Activated effector memory CD4-positive, alpha-beta T cell treated with anti-CD3 and anti-CD28 coated beads, Interleukin-2, amount 50 U/mL, for 16 hours (primary cell): ENCODE data around the gene EPS8L3.

Experiments
- DNase-seq: peaks from one replicate; pipeline ENCODE4 v3.0.0-alpha.2; 2020

Gene EPS8L3, protein sequence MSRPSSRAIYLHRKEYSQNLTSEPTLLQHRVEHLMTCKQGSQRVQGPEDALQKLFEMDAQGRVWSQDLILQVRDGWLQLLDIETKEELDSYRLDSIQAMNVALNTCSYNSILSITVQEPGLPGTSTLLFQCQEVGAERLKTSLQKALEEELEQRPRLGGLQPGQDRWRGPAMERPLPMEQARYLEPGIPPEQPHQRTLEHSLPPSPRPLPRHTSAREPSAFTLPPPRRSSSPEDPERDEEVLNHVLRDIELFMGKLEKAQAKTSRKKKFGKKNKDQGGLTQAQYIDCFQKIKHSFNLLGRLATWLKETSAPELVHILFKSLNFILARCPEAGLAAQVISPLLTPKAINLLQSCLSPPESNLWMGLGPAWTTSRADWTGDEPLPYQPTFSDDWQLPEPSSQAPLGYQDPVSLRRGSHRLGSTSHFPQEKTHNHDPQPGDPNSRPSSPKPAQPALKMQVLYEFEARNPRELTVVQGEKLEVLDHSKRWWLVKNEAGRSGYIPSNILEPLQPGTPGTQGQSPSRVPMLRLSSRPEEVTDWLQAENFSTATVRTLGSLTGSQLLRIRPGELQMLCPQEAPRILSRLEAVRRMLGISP

DNA sequence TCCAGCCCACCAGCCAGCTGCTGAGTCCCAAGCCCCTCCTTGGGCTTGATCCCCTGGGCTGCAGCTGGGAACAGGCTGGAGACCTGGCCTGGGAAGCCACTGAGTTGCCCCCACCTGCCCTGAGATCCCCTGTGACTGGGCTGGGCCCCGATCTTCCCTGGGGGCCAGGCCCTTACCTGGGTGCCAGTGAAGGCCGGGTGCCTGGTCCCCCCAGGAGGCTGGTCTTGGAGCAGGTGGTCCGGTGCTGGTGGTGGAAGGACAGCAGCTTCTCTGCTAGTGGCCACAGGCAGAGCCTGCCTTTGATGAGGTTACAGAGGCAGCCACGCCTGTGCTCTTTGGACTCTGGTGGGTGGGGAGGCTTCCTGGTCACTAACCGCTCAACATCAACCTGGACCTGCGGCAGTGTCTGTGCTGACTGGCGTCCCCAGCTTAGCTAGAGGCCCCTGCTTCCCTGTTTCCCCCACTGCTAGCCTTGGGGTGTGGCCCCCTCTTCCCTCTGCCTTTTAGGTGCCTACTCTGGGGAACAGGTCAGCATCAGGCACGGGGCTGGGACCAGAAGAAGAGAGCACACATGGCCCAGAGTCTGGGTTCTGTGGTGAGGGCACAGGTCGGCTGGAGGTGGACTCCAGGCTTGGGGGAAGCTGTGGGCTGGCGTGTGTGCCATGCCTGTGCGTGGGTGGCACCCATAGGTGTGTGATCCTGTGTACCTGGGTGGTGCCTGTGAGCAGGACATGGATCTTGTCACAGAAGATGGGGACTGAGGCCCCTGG is at the start of gene EPS8L3:
Gene EPS8L3 (minus strand): TSS at position 278 of the 770 bp plus-strand sequence. CDS start 2,174 bp downstream, outside the sequence.
- peak; percentile 55 for DNase-seq

DNA sequence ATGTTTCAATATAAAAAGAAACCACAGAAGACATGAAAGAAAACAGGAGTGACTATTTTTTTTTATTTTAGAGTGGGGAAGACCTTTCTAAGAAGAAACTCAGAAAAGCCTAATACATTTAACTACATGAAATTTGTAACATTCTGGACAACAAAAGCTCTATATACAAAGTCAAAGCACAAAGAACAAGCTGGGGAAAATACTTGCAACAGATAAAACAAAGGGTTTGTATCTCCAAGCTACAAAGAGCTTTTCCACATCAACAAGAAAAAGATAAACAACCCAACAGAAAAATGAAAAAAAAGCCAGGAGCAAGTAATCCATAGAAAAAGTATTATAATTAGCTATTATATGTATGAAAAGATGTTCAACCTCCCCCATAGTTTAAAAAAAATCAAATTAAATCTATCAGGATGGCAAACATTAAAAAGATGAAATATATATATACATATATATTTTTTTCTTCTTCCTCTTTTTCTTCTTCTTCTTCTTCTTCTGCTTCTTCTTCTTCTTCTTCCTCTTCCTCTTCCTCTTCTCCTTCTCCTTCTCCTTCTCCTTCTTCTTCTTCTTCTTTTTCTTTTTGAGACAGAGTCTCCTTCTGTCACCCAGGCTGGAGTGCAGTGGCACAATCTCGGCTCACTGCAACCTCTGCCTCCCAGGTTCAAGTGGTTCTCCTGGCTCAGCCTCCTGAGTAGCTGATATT is 49.1 kb upstream of the EPS8L3 start:
- DNase-seq = no peak

DNA sequence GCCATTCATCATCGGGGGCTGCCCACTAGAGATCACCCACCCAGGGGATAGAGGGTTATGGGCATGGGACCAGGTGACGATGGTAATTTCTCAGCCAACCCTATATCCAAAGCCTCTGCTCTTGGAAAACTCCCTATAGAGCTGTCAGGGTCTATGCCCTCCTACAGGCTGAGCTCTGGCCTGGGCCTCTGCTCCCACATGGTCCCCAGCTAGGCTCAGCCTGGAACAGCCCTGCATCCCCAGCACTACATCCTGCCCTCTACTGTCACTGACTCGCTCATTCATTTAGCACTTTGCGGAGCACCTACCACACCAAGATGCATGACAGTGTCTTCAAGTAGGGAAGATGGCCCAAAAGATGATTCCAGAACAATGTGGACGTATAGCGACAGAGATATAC is 45.0 kb upstream of the EPS8L3 start:
- peak; percentile 30 for DNase-seq

DNA sequence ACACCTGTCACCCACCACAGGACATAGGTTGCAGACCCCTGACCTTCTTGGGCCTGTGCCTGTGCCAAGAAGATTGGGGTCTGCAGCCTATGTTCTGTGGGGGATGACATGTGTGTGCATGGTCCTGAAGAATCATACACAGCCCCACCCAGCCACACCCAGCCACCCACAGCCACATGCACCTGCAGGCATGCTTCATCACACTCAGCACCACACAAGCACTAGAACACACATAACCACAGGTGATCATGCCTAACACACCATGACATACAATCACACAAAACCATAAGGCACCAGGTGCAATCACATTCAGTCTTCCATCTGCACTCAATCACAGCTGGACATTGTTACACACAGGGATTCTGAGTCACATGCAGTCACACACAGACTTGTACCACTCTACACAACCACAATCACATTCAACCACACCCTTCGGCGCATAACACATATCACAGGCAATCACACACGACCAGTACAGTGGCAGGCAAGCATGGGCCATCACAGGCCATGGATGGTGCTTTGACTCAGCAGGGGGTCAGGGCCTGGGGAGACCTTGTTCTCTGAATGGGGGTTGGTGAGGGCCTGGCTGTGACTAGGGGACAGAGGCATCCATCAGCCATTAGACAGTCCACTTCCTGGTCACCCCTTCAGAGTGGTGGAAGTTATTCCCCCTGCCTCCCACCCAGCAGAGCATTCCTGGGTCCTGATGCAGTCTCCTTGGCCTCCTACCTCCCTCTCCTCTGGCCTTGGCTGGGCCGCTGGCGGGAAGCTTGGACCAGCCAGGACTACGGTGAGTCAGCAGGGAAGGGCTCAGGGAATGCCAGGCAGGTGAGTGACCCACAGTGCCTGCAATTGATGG is 44.3 kb upstream of the EPS8L3 start:
- peak; percentile 60 for DNase-seq

DNA sequence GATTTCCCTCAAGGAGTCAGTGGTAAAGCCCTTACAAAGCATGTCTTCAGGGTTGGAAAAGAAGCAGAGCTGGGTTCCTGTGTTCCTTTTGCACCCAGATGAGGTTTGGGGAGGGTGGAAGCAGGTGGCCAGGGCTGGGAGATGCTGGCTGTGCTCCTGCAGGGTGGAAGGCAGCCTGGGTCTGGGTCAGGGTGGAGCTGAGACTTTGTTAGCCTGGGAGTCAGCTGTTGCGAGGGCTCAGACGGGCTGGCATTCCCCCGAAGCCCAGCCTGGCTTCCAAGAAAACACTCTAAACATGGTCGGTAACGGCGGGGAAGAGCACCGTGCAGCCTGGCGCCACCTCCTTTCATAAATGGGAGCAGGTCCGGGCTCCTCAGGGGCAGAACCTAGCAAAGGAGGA is 43.7 kb upstream of the EPS8L3 start:
- peak; percentile 43 for DNase-seq

DNA sequence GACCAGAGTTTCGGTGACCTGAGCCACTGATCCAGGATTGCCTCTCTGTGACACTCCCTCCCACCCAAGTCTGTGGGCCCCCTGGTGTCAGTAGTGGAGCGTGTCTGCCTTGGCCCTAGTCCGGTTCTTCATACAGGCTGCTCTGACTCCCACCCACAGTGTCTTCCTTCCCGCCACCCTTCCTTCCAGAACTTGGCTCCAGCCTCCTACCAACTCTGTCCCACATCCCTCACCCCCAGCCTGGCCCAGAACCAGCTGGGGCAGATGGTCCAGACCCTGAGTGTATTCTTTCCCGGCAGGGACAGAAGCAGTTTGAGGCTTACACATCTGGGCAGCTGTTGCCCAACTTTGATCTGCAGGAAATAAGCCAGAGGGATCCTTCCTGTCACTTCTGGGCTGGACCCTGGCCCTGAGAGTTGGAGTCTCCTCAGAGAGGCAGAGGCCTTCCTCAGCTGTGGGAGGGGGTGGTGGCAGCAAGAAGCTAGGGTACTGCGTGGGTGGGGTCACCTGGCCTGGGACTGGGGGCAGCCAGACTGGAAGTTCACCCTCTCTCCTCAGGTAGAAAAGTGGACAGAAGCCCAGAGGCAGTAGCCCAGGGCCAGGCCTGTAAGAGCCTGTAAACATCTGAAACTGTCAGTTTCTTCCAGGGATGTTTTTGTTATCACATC is 43.1 kb upstream of the EPS8L3 start:
- peak; percentile 55 for DNase-seq

DNA sequence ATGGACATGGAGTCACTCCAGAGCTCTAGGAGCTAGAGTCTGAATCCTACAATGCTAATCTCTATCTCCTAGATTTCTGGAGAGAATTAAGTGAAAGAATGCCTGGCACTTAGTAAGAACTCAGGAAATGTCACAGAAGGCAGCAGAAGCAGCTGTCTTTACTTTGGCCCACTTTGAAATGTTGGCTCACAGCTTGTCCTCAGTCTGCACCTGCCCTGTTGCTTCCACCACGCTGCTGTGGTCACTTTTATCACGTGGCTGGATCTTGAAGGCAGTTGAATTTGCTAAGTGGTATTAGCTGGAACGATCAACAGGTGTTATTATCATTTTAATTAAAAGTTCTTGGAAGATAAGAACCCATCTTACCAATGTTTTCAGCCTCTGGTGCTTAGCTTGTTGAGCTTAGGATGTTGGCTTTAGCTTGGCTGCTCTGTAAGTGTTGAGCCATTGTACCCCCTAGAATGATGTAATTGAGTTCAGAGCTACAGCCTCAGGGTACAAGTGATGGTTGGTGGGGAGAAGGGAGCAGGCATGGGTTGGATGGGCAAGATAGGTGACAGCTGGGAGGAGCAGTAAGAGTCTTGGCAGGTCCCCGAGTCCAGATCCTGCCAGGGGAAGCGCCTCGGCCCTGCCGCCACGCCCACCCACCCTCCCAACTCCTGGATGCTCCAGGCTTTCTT is 41.9 kb upstream of the EPS8L3 start:
- peak; percentile 27 for DNase-seq

DNA sequence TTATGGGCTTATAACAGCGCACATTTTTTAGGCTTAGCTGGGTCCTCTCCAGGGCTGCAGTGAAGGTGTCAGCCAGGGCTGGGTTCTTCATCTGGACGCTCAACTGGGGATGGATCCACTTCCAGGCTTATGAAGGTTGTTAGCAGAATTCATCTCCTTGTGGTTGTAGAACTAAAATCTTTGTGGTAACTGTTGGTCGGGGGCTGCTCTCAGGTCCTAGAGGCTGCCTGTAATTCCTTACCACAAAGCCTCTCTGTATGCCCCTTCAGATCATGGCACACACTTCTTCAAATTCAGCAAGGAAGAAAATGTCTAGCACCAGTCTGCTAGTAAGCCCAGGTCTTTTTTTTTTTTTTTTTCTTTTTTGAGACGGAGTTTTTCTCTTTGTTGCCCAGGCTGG is 40.9 kb upstream of the EPS8L3 start:
- DNase-seq = peak; percentile 33

DNA sequence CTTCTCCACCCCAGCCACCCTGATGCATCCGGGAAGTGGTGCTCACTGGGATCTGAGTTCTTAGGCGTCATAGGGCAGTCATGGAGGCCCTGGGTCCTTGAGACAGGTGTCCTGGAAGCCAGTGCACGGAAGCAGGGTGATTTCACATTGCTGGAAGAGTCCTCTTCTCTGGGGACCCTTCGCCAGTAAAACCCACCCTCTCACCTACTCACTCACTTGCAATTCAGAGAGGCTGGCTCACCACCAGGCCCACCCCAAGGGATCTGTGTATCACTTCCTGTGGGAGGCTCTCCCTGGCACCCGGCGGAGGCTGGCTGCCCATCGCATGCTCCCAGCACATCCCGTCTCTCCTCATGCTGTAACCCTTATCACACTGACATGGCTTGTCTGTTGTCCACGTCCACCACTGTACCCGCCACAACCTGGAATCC is 40.2 kb upstream of the EPS8L3 start:
- peak; percentile 50 for DNase-seq

DNA sequence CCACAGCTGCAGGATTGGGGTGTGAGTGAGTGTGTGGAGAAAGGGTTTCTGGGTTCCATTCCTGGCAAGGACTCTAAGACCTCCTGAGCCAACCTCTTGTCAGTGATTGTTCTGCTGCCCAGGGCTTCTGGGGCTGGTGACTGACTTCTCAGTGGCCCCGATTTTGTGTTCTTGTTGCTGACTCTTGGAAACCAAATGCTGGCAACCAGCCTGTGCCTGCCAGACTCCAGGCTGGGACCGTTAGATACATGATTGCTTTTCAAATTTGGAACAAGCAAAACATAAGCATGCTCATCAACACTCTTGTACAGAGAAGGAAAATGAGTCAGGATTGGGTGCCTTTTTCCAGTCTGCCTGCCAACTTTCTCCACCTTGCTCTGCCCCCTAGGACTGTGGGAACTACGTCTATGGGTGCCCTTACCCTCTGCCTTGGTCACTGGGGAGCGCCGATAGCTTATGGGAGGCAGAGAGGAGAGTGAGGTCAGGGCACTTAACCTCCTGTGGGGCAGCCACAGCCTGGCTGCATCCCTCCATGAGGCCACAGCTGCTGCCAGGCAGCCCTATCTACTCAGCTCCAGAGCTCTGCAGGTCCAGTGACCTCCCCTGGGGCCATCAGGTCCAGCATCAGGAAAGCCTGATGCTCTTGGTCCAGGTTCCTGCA is 39.3 kb upstream of the EPS8L3 start:
- DNase-seq = peak; percentile 62

DNA sequence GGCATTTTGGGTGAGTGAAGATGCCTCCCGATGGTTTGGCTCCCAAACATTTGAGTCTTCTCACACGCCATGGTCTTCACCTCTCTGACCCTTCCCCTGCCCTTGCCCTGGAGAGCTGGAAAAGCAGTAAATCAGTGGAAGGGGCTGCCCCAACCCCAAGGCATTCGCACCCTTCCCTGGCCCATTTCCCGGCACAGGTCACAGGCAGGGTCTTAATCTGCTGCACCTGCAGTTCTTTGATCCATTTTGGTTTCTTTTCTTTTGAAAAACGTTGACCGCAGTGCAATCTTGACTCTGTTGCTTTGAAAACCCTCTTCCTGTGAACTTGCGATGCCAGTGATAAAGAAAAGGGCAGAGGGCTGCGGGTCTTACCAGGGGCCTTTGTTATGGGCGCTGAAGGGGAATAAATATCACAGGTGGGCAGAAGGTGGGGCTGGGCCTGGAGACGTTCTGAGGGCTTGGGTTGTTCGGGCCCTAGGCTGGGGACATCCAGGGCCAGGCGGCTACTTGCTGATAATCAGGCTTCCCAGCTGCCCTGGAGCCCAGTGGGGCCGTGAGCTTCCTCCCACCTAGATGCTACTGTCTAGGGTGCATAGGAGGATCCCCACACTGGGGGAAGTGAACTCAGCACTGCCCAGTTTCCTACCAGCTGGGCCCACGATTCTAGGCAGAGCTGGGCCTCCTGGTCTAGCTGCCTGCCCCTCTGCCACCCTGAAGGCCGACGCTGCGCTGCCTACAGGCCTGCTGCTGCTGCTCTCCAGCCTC is 38.6 kb upstream of the EPS8L3 start:
- peak; percentile 79 for DNase-seq

DNA sequence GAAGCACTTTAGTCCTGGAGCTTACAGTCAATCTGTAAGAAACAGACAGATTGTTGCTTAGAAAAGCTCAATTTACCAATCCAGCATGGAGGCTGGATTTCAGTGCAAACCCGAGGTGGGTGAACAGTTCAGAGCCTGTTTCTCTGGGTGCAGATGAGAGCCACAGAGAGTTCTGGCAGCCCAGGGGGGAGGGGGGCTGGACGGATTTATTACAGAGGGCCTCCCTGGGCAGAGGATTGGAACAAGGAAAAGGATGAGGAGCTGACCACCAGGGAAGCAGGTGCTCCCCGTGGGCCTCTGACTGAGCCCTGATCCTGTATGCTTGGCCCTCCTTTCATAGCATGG is 38.0 kb upstream of the EPS8L3 start:
- no peak for DNase-seq

DNA sequence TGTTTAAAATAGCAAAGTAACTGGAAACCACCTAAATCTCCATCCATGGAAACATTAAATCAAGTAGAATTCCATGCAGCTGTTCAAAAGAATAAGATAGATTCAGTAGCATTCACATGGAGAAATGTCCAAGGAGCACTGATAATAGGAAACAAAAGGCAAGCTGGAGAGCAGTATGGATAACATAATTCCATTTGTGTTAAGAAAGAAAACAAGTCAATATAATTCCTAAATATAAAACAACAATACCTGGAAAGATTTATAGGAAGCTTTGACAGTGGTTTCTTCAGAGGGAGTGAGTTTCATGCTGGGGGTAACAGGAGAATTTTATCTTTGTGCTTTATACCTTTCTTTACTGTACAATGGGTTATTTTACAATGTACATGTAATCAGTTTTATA is 36.6 kb upstream of the EPS8L3 start:
- DNase-seq = no peak

DNA sequence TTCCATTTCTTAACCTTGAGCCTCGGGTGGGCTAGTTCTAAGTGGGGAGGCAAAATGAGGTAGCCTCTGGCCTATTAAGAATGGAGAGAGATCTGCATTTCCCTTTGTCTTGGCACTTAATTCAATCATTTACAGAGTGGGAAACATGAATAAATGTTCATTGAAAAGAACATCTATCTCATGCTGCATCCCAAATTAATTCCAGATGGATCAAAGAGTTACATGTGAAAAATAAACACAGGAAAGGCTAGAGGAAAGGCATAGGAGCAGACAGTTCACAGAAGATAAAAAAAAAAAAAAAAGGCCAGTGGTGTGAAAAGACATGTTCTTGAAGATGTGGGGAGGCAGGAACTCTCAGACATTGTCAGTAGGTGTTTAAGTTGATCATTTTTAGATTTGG is 35.7 kb upstream of the EPS8L3 start:
- no peak for DNase-seq

DNA sequence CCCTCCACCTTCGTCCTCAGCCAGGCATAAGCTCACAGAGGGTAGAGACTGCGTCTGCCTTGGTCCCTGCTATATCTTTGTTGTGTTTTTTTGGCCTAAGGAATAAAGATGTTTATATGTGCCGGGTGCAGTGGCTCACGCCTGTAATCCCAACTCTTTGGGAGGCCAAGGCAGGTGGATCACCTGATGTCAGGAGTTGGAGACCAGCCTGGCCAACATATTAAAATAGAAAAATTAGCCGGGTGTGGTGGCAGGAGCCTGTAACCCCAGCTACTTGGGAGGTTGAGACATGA is 33.5 kb upstream of the EPS8L3 start:
- peak; percentile 41 for DNase-seq

DNA sequence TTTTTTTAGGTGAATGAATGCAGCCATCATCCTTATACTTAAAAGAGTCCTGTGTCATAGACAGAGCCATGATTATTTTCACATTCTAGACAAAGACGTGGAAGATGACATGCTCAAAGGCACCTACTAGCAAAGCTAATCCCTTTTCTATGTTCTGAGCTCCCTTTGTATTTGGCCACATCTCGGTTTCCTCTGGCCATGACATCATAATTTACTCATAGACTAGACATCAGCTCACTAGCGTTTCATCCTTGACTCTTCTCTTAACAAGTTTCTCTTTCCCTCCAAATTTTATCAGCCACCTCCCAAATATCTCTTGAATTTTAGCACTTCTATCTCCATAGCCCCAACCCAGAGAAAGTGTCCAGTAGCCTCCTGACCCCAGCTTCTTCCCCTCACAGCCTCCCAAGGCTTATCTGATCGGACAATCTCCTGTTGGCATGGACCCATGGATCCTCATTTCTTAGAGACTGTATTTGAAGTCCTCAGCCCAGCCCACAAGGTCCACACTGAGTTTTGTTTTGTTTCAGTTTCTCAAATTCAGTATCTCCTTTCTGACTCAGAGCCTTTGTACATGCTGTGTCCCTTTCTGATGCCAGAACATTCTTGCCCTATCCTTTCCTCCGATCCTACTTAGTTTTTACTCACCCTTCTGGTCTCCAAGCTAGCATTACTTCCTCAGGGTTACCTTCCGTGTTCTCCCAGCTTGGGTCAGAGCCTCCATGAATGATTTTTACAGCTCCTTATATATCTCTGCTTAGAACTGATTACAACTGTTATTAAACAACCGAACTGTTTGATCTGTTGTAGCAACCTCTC is 33.0 kb upstream of the EPS8L3 start:
- peak; percentile 19 for DNase-seq

DNA sequence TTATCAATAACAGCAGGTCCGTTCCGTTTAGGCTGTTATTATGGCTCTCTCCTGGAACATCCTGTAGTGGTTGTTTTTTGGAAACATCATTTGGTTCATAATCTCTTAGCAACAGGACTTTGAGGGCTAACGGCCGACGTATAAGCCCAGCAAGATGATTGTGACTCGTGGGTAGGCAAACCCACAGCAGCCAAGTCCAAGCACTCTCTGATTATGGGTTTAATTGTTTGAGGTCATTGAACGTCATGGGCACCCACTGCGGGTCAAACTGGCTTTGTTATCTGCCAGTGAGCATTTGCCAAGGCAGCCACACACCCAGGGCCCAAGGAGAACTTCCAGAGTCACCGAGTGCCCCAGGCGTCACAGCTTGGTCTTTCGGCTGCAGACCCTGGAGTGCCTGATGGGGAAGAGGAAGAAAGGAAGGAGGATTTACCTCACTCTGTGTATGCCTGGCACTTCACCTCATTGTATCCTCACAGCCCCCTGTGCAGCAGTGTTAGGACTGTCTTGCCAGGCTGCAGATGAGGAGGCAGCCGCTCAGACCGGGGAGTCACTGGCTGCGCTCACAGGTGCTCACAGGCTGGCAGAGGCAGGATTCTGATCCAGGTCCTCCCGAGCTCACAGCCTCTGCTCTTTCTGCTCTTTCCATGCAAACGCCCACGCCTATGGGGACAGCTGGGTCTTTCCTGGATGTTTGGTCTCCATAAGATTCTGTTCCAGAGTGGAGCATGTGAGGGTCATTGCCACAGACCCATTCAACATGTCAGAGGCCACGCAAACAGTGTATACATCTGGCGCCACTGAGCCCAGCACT is 30.8 kb upstream of the EPS8L3 start:
- peak; percentile 55 for DNase-seq
